Erythroblast (primary cell): Measurements from ENCODE around the gene DGKA.

ENCODE experiments used
- GATA1 ChIP-seq: IDR thresholded peaks from 2 replicates; pipeline ENCODE4 v1.6.1; 2011; ENCODE audit warnings: low read depth, mild to moderate bottlenecking, control low read depth, low read length, moderate library complexity
- POLR2A ChIP-seq: IDR thresholded peaks from 2 replicates; pipeline ENCODE4 v1.6.1; 2011; ENCODE audit warnings: mild to moderate bottlenecking, low read length

DNA sequence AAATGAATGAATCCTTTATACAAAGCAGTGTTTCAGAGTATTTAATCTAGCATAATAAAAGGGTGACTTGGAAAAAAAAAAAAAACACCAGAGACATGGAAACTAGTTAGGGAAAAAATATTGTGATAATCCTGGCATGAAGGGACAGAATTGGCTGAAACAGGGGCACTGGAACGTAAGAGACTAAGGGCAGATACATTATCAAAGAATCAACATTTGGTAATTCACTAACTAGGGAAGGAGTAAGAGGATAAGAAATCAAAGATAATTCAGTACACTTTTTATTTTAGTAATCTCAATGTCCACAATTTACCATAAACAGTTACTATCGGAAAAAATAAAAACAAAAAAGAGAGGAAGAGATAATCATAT lies 21.5 kb upstream of the DGKA start:
- TF ChIP-seq POLR2A, result no peak
- TF ChIP-seq GATA1, result no peak
